Stromal cell of bone marrow (primary cell): ENCODE results near the gene FAM13C.

Experiments
- DNase-seq: peaks from one replicate; pipeline ENCODE4 v3.0.0-alpha.2; 2012; ENCODE audit warnings: low read depth

Gene FAM13C

DNA sequence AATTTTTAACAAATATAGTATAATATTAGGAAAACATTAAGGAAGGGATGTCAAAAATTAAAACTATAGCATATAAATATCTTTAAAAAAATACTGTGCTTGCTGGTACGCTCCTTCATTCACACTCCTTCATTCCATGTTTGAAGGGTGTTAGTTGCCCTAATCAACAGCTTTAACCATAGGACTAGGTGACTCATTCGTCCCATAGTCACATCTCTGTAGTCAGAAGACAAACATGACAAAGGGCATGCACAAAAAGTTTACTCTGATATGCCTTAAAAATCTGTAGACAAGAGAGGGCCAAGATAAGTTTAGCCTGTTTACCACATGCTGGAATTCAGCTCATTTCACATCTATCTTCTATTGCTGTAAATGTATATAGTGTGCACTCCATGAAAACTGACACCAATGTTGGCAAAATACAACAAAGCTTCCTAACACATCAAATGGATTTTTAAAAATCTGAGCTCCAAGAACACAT is 646 bp downstream of the FAM13C start:
- DNase-seq: no peak

DNA sequence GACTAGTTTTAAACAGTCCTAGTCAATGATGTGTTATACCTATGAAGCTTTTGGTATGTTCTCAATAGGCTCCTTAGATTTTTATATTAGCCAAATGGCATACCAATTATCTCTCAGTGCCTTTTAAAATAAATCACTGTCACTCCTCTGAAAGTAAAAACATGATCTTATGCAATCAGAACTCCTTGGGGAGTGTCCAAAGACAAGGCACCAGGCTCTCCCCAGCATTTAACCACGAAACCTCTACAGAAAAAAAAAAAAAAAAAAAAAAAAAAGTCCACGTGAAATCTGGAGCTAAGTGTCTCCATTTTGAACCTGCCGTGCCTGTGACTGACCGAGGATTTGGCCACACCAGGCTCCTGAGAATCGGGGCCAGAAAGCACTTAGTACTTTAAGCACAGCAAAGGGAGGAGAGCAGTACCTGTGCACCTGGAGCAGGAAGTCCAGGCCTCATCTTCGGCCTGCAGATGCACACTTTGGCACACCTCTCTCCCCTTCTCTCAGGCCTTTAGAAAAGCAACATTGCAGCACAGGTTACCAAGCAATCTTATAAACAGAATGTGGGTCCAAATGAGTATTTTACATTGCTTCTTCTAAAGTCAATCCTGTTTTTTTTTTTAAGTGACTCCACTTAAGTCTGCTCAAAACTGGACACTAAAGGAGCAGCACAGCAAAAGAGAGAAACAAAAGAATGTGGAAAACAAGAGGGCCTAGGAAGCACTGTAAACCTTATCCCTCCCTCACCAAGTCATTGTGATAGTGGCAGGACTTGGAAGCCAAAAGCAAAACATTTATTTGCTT is 1.5 kb downstream of the FAM13C start:
- DNase-seq: no peak

DNA sequence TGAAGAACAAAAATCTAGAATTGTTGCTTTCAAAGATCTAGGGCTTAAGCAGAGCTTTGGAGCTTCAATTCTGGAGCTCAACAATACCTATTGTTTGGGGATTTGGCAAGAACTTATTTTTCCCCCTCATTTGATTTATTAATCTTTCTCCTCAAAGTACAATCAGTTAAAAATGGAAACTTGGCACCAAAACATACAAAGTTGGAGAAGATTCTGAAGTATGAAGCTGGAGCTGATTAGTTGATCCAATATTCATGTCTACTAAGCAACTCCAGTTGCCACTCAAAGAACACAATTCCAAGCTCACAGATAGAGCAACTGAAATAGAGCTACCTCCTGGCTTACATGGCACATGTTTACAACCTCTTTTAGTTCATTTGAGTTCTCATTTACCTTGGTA is 3.8 kb downstream of the FAM13C start:
- DNase-seq: no peak

DNA sequence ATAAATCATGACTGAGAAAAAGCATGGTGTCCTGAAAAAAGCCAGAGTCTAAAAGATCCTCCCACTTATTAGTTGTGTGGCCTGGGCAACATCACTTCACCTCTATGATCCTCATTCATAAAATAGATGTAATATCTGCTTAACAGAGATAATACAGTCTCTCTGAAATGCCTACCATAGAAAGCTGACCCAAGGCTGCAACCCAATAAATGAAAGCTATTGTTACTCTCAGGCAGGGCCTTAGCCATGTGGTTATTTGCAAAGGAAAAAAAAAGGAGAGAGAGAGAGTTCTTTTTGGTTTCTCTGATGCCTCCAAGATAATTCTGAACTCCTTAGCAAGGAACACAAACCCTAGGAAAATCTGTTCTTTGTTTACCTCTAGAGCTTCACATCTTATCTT is 7.9 kb downstream of the FAM13C start:
- DNase-seq: no peak

DNA sequence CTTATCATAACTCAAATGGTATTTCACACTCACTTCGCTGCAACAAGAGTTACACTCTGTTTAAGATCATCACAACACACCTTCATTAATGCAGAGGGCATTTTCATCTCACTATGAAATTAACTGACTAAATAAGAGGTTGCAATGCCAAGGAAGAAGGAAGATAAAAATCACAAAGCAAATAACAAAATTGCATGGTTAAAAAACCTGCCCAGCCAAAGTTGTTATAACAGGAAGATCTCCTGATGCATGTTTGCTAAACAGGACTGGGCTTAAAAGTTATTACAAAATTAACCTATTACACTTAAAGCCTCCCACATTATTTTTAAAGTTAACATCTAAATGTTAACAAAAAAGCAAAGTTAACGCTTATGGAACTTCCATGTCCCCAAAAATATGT is 11.8 kb downstream of the FAM13C start:
- DNase-seq: no peak

DNA sequence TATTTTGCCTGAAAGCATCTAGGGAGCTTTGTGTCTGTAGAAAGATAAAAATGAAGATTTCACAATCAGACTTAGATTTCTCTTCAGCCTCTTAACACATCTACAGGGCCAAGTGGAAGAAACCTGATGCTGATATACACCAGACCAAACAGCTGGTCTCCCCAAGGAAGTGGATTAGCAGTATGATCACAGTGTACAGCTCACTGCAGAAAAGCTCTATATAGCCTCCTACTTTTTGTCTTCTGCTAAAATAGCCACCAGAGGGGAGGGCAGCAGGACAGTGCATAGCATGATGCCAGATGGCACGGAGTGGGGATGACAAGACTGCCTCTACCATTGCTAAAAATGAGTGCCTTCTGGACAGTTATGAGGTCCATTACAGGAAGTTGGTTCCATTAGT is 16.0 kb downstream of the FAM13C start:
- no peak for DNase-seq

DNA sequence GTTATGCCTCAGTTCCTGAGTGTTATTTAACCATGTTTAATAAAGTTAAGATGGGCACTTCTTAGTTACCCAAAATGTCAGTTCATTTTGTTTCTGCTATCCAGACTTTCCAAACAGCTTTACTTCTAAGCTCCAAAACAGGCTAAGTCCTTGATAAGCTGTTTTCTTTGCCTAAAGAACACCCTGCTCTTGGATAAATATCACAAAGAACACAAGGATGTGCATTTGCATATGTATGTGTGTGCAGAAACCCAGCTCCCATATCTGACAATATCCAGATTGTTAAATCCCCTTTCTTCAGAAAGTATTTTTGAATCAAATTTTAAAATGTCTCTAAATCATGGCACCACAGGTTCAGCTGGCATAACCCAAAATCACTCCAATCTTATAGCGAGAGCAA is 19.6 kb downstream of the FAM13C start:
- DNase-seq: no peak

DNA sequence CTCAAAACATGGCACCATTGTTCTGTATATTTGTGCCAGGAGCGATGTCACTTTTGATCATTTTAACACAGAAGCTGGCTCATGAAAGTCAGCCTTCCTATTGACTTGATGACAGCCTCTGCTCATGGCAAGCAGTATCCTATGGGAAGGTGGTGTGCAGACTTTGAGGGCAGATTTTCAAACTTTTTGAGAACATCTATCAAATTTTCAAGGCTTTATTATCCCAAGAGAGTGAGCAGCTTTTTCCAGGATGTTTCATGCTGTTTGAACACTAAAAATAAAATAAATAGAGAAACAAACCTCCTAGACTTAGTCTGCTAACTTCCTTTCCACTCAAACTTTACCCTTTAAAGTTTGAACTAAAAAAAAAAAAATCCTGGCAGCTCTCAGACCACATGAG is 20.3 kb downstream of the FAM13C start:
- no peak for DNase-seq

DNA sequence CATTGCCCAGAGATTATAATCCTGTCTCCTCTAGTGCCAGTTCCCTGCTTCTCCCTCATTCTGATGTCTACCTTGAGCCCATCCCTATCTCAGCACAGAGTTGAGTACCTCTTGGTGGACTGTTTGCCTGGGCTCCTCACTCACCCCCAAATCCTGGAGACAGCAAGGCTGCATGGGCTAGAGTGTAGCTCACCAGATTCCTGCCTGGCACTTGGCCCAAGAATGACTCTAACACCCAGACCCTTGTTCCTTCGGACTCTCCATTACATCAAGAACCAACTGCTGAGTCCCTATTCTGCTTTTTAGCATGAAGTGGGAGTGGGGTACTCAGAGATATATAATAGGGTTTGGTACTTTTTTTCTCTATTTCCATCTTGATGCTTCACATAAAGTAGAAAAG is 22.1 kb downstream of the FAM13C start:
- no peak for DNase-seq

DNA sequence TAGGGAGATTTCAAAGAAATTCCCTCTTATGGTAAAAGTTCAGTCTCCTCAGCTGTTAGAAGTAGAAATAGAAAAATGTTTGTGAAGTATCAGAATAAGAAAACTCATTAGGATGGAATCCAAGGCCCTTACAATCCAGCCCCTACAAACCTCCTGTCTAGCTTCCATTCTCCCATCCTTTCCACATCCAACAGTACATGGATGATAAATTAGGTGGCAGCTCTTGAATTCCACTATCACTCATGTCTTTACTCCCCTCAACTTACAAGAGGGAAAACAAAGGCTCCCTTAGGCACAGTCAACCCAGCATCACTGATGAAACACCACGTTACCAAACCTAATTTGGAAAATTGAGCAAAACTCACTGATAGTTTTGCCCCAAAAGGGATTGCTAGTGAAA is 23.0 kb downstream of the FAM13C start:
- DNase-seq: no peak

DNA sequence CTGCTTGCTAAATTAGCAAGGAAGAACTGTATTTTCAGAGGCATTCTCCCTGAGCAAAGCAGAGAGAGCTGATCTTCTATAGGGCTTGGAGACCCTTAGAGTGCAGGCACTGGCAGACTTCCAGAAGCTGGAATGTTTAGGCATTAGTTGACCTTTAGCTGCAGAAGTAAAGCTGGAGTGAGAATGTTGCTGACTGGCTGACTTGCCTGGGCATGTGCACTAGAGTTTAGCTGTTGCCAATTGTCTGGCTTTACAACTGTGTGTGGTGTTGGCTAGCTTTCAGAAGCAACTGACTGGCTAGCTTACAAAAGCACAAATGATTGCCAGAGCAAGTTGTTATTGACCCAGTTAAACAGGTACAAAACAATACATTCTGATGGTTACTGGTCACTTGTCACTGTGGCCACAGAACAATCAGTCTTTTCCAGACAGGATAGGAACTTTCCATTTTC is 25.1 kb downstream of the FAM13C start:
- DNase-seq: peak; percentile 50

DNA sequence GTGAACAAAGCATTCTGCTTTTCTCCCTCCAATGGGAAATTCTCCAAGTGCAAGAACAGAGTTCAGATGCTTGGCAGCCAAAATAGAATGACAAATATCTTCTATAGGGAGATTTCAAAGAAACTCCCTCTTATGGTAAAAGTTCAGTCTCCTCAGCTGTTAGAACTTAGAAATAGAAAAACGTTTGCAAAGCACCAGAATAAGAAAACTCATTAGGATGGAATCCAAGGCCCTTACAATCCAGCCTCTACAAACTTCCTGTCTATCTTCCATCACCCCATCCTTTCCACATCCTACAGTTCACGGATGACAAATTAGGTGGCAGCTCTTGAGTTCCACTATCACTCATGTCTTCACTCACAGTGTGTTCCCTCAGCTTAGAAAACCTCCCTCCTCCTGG is 25.7 kb downstream of the FAM13C start:
- peak; percentile 45 for DNase-seq

DNA sequence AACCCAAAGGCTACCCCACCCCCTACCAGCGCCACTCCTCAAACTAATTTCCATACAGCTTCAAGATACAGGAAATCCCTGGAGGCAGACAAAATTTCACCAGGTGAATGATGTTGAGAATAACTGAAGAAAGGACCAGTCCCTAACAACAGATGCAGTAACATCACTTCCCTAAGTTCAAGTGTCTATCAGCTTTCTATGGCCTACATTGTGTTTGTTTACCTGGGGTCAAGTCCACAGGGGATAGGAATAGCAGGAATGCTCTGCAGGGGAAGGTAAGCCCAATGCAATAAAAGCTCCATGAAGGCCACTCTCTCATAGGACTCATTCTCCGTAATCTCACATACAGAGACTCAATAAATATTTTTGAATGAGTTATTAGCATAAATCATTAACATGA is 26.9 kb downstream of the FAM13C start:
- DNase-seq: no peak

DNA sequence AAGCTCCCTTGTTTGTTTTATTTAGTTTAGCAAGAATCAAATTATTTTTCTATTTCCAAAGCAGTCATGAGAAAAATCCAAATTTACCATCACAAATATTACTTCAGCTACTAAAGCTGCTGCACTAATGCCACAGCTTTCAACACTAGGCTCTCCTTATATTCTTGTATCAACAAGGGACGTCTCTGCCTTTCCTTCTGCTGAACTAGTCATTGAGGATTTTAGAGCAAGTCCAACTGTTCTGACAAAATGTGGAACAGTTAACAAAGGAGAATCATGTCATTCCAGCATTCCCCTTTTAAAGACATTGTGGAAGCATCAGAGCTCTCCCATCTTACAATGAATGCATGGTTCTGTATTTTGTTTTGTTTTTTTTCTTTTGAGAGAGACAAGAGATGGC is 28.6 kb downstream of the FAM13C start:
- no peak for DNase-seq

DNA sequence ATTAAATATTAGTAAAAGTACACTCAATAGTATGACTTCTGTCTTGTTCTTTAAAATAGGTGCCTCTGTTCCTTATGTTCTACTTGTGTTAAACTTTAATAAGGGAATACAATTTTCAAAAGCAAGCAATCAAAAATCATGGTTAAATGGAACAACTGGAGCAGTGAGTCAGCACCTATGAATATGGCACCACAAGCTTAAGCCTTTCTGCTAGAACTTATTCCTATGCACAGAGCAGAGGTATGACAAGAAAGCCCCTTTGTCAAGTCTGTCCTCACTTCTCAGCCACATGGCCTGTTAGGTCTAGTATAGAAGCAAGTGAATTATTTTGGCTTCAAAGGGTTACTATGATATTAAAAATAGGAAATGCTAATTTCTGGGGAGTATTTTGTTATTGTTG is 29.8 kb downstream of the FAM13C start:
- no peak for DNase-seq

DNA sequence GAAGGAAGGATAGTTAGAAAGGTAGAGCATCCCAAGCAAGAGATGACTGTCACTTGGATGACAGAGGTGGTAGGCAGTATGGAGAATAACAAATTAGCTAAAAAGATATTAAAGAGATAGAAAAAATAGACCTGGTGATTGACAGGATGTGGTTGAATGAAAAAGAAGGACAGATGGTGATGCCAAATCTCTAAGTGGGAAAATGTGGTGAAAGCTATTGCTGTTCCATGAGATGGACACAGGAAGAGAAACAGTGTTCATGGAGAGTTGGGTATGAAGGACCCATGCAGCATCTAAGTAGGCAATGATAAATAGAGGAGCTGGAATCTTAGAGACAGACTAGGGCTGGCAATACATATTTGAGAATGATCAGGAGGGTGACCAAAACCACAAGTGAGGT is 30.7 kb downstream of the FAM13C start:
- no peak for DNase-seq

DNA sequence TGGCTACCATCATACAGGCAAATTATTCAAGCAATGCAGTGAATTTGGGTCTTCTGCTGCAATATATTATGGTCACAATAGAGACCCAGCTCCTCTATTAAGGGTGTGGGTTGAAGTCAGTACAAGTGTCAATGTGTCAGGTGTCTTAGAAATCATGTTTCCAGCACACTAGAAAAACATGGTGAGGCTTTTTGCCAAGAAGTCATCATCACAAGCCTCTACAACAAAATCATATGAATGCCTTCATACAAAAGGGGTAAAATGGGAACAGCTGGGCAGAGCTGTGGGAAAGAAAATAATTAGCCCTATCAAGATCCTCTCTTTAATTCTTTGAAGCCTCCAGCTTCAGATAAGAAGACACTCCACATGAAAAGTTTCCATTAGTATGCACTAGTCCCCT is 37.2 kb downstream of the FAM13C start:
- DNase-seq: no peak

DNA sequence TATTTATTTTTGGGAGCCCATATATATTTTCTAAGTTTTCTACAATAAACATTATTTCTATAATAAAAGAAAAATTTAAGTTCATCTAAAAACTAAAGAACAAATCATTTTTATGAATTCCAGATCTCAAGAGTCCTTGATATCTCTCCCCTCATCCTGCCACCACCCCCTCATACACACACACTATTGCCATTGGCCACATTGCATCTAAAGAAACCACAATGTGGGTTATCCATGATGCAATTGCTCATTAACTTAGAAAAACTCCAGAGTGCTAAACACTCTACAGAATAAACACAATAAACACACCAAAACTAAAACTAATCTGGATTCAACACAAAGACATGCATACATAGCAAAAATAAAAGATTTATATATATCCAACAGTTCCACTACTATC is 37.8 kb downstream of the FAM13C start:
- DNase-seq: no peak

DNA sequence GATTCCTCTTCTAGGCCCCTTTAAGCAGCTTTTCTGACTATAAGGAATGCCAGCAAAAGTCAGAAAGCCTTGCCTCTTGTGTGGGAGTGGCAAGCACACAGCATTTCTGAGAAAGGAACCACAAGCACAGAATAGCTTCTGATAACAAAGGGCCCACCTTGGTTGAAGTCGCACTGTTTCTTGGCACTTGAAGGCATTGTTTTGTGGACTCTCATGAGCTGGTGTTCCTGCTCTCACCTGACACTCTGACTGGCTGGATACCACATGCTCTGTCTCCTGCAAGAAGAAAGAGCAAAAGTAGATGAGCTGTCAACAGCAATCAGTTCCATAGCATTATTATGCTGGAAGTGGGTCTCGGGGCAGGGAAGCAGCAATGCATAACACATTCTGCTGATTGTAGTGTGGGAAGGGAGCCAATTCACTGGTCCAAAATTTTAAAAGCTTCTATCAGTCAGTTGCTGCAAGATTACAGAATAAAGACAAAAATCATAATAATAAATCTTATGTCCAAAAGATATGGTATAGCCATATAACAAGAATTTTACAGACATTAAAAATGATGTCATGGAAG is 38.4 kb downstream of the FAM13C start:
- no peak for DNase-seq

DNA sequence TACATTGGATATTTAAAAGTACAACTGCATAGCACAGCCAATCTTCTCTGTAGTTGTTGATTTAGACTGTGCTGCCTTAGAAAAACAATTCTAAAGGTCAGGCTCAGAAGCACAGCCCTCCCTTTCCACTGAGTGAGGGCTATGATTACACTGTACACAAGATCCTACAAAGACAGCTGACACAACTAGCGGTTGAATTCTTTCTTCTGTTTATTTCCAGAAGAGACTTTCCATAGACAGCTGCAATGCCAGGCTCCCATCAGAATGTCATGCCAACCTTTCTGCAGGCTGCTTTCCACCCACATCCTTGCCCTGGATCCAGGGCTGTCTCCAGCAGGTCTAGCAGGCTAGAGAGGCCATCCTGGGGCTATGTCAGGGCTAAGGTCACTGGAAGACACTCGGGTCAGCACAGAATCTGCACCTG is 39.3 kb downstream of the FAM13C start:
- DNase-seq: peak; percentile 18

DNA sequence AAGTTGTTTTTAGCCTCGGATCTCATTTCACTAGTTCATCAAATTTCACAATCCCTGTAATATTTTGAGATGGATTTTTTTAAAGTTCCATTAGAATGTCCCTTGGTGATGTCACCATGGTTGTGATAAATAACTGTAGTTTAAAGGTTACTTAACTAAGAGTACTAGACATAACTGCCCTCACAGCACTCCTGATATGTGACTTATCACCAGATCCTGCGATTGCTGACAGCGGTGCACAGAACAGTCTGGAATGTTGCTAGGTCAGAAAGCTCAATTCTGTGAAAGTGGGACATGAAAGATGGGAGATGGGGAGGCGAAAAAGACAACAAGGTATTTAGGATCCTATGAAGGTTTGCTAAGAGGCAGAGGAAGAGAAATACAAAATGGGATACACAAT is 40.2 kb downstream of the FAM13C start:
- DNase-seq: no peak

DNA sequence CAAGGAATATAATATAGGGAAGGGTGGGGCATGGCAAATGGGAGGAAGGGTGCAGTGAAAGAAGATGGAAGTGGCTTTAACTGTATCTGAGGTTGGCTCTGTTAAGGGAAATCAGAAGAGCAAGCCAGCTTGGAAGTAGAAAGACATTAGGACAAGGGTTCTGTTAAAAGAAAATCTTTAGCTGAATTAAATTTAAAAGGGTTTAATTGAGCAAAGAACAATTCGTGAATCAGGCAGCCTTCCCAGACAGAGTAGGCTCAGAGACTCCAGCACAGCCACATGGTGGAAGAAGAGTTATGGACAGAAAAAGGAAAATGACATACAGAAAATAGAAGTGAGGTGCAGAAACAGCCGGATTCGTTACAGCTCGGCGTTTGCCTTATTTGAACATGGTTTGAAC is 42.0 kb downstream of the FAM13C start:
- no peak for DNase-seq

DNA sequence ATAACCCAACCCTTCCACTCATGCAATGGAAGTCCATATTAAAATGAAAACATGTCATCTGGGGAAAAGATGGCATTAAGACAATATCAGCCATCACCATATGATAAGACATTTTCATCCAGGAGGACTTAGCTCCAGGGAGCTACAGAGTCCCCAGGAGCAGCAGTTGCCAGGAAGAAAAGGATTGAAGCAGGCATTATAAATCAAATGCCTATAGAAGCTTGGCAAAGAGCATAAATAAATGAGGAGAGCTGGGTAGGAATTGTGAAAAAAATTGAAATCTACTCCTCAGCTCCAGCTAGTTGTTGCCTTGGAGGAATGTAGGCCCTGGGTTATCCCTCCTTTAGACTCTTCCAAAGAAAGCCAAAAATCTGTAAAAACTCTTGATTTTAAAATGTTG is 42.5 kb downstream of the FAM13C start:
- no peak for DNase-seq

DNA sequence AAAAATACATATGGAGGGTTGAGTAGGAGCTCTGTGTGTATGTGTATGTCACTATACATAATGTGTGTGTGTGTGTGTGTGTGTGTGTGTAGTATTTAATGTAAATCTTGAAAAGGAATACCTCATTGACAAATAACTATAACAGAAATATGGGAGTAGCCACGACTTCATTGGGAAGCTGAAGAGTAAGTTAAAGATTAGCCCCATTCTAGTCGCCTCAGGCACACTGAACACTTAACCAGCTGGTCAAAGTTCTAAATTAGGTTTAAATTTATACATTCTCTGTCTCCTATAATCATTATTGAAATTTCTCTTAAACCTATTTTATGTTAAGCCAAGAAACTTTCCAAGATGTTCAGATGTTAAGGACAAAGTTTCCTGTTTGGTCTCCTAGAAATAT is 45.3 kb downstream of the FAM13C start:
- DNase-seq: no peak
